Fibroblast of gingiva (primary cell): ENCODE measurements around the gene KRTAP29-1.
"Not testable (repeated sequence)": the region's sequence is repeated elsewhere in the genome, so short reads cannot be mapped to it uniquely, and the experiment has no call there.

Experiments used
- DNase-seq: peaks from one replicate; pipeline ENCODE4 v3.0.0-alpha.2; 2011; ENCODE audit warnings: low read depth

The KRTAP29-1 gene

GRCh38 chr17:41301916-41302901 lies at the start of gene KRTAP29-1:
KRTAP29-1 (minus strand) TSS chr17:41302851; CDS start chr17:41302851, 0 bp downstream.
- DNase-seq = peak; percentile 17

- DNase-seq = no peak
Measured at GRCh38 chr17:41351177-41351576, 48.5 kb upstream of the KRTAP29-1 start.

GRCh38 chr17:41350381-41350878 lies 47.8 kb upstream of the KRTAP29-1 start, which contains the start of gene KRT33A:
KRT33A (minus strand) TSS chr17:41350828; CDS start chr17:41350767, 61 bp downstream.
- not testable (repeated sequence) for DNase-seq

- DNase-seq = no peak
Measured at GRCh38 chr17:41347869-41348760, 45.5 kb upstream of the KRTAP29-1 start.

- not testable (repeated sequence) for DNase-seq
Measured at GRCh38 chr17:41346421-41346820, 43.8 kb upstream of the KRTAP29-1 start.

GRCh38 chr17:41345992-41346391 lies 43.3 kb upstream of the KRTAP29-1 start:
- DNase-seq = no peak

GRCh38 chr17:41343029-41343428 lies 40.4 kb upstream of the KRTAP29-1 start:
- no peak for DNase-seq

- no peak for DNase-seq
Measured at GRCh38 chr17:41340934-41341861, 38.5 kb upstream of the KRTAP29-1 start.

GRCh38 chr17:41340494-41340893 lies 37.8 kb upstream of the KRTAP29-1 start:
- DNase-seq = no peak

- no peak for DNase-seq
Measured at GRCh38 chr17:41339571-41340172, 37.0 kb upstream of the KRTAP29-1 start.

- peak; percentile 83 for DNase-seq
Measured at GRCh38 chr17:41338961-41339485, 36.4 kb upstream of the KRTAP29-1 start.

GRCh38 chr17:41335747-41336146 lies 33.1 kb upstream of the KRTAP29-1 start:
- no peak for DNase-seq

- no peak for DNase-seq
Measured at GRCh38 chr17:41334385-41335305, 32.0 kb upstream of the KRTAP29-1 start.

- no peak for DNase-seq
Measured at GRCh38 chr17:41333836-41334235, 31.2 kb upstream of the KRTAP29-1 start.

- DNase-seq = no peak
Measured at GRCh38 chr17:41333098-41333497, 30.4 kb upstream of the KRTAP29-1 start.

- DNase-seq = no peak
Measured at GRCh38 chr17:41332239-41332638, 29.6 kb upstream of the KRTAP29-1 start.

- DNase-seq = no peak
Measured at GRCh38 chr17:41331606-41332005, 29.0 kb upstream of the KRTAP29-1 start.

GRCh38 chr17:41329279-41329948 lies 26.8 kb upstream of the KRTAP29-1 start:
- DNase-seq = peak; percentile 48

GRCh38 chr17:41328207-41328606 lies 25.6 kb upstream of the KRTAP29-1 start:
- no peak for DNase-seq
